UCSD-AML1 (cell line): Measurements from ENCODE around the gene LDB3.
A peak's percentile ranks its signal among the peaks of the same experiment; 100 is the strongest.
"Not testable (repeated sequence)": the region's sequence is repeated elsewhere in the genome, so short reads cannot be mapped to it uniquely, and the experiment has no call there.

Experiments used
- DNase-seq: peaks from one replicate; lab custom pipeline; 2025; ENCODE audit not compliant: unreplicated experiment; lab: John Stamatoyannopoulos, UW

Gene LDB3

DNA sequence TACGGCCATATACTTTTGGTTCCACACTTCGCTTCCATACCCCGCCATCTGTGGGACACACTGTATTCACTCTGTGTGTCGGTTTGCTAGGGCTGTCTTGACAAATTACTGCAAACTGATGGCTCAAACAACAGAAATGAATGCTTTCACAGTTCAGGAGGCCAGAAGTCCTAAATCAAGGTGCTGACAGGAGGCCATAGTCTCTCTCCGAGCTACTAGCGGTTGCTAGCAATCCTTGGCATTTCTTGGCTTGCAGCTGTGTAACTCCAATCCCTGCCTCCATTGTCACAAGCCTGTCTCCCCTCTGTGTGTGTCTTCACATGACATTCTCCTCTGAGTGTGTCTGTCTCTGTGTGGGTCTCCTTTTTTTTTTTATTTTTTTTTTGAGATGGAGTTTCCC is 59.2 kb downstream of the LDB3 start:
- no peak for DNase-seq

DNA sequence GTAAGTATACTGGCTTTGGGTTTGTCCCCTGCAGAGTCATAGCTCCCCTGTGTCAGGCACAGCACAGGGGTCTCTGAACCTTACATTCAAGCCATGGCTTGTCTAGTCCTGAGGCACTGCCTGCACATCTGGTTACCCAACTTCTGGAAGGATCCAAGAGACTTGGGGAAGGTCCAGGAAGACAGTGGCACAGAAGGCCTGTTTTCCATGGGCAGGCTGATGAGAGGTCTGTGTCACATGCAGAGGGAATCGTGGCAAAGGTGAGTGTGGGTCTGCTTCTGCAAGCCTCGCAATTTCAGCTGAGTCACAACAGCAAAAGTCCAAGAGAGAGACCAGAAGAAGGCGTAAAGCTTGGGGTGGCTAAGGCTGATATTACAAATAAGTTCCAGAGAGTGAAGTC is 59.7 kb downstream of the LDB3 start:
- DNase-seq, result no peak

GRCh38 chr10:86729677-86730076 is 61.4 kb downstream of the LDB3 start:
- DNase-seq, result no peak

GRCh38 chr10:86730227-86730626 is 61.9 kb downstream of the LDB3 start:
- DNase-seq, result no peak

DNA sequence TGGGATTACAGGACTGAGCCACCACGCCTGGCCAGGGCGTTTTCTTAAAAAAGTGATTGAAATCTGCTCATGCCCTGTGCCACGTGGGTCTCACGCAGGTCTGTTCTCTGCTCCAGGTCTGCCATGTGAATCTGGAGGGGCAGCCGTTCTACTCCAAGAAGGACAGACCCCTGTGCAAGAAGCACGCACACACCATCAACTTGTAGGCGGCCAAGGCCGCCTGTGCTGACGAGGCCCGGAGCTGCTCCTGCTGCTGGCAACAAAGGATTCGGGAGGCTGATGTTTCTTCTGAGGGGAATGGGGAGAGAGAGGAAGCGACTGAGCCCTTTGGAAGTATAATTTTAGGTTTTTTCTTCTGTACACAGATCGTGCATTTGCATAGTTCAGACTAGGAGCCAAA is 64.5 kb downstream of the LDB3 start:
- DNase-seq, result no peak

DNA sequence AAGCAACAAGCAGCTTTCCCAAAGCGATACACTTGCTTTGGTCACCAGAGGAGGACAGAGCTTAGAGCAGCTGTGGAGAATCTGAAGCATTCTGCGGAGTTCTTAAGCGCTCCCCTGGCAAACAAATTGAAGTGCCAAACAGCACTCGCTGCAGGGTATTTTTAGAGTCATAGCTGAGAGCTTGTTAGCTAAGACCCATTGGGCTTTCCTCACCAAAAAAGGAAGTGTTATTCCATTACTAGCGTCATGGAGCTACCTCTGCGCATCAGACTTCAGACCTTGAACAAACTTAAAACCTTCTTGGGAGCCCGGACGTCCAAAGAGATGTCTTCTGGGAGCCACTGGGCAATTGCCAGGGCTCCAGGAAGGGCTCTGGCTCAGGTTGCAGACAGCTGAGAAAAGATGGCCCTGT is 65.0 kb downstream of the LDB3 start:
- DNase-seq, result no peak

DNA sequence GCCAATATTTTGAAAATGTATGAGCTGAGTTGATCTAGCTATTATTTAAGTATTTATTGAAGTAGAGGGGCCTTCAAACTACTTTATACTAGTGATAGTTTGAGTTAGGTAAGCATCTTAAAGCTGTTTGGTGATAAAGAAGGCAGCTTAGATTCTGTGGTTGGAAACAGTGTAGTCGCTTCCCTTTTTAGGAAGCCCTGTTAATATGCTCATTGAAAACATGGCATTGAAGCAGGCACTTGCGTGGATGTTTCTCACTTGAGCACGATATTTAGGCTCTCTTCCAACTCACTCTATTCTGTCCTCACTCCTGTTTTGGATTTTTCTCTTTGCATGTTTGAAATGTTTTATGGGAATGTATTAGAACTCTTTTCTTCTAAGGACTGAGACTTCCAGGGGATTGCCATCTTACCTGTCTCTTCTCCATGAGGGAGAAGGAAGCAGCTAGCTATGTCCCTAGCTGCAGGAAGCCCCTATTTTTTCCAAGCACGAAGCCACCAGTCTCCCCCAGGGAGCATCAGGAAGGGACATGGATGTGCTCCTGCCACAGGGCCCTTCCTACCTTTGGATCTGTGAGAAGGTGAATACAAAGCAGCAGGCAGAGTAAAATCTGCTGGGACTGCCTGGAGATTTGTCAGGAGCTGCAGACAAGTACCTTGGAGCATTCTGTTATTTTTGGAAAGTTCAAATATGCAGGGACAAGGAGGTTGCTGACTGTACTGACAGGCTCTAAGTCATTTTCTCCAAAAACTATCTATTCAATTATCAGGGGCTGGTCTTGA is 66.1 kb downstream of the LDB3 start:
- DNase-seq, result no peak

- not testable (repeated sequence) for DNase-seq
Measured at GRCh38 chr10:86735278-86735677, 67.0 kb downstream of the LDB3 start.

GRCh38 chr10:86742230-86742629 is 73.9 kb downstream of the LDB3 start:
- DNase-seq, result no peak

- DNase-seq, result no peak
Measured at GRCh38 chr10:86744067-86744725, 75.9 kb downstream of the LDB3 start.

GRCh38 chr10:86747796-86748581 is 79.7 kb downstream of the LDB3 start:
- no peak for DNase-seq

- no peak for DNase-seq
Measured at GRCh38 chr10:86749854-86750253, 81.5 kb downstream of the LDB3 start.

- no peak for DNase-seq
Measured at GRCh38 chr10:86751477-86751876, 83.2 kb downstream of the LDB3 start.

GRCh38 chr10:86752311-86752710 is 84.0 kb downstream of the LDB3 start:
- no peak for DNase-seq

GRCh38 chr10:86753051-86753450 is 84.7 kb downstream of the LDB3 start:
- no peak for DNase-seq

DNA sequence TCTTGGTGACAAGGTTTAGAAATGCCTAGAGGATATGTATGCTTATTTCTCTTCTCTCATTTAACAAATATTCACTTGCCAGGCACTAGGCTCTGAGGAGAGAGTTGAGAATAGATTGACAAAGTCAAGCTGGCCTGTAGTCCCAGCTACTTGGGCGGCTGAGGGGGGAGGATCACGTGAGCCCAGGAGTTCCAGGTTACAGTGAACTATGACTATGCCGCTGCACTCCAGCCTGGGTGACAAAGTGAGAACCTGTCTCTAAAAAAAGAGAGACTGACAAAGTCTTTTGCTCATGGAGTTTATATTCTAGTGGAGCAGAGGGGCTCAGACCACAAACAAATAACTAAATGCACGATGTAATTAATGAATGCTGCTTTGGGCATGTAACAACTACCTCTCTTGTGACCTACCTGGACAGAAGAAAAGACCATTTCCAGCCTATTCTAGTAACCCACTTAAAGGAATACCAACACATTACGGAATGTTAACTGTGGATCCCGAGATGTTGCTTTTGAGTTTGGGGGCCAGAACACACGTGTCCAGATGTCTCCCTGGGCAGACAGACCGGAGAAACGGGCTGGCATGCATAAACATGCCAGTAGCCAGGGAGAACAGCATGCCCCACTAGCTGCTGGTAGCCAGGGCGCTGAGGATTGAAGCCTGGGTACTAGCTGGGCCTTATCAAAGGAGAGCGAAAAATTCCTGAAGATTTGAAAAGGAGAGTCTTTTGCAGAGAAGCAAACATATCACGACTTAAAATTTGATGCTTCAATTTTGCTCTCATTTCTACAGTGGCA is 85.5 kb downstream of the LDB3 start:
- no peak for DNase-seq

DNA sequence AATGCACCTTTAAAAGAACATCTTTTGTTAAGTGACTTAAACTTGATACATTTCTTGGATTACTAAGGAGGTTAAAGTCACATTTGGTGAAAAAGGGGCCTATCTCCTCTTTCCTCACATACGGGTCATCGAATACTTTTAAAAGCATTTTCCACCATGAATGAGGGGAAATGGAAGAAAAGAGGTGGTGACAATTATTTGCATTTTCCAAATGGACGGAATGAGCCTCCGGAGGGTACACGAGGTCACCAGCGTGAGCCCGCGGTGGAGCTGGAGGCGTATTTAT is 87.1 kb downstream of the LDB3 start:
- DNase-seq, result no peak

GRCh38 chr10:86755740-86756510 is 87.6 kb downstream of the LDB3 start:
- DNase-seq, result peak; percentile 49

- no peak for DNase-seq
Measured at GRCh38 chr10:86756511-86757112, 88.3 kb downstream of the LDB3 start, which contains the start of gene BMPR1A. Gene BMPR1A, plus strand, starts transcription at chr10:86756619. Its CDS starts 119,400 bp downstream, at chr10:86876019.
